Cardiac muscle cell (in vitro differentiated cells and primary cell): Measurements from ENCODE around the gene TMEM106B. TPM values are rescaled to one million over a fixed set of nuclear protein-coding genes. Genes with fewer than 3 reads are reported as not detected.

Experiments used
- DNase-seq, 2 donors: peaks; one replicate each; pipeline versions ENCODE4 v3.0.0 to v3.0.0-alpha.2; 2010 to 2017; ENCODE audit warnings: low read depth in 1 of 2, low spot score in 1 of 2
- H3K27ac ChIP-seq: fragments of 200-600 bp; sonication (generic); 2 replicates; pipeline ENCODE4 v1.5.1; 2016
- H3K27me3 ChIP-seq: fragments of 200-600 bp; sonication (generic); 2 replicates; pipeline ENCODE4 v1.6.0; 2016; ENCODE audit warnings: control low read depth
- H3K36me3 ChIP-seq: fragments of 200-600 bp; sonication (generic); 2 replicates; pipeline ENCODE4 v1.5.1; 2016; ENCODE audit warnings: control low read depth
- H3K4me1 ChIP-seq: fragments of 200-600 bp; sonication (generic); 2 replicates; pipeline ENCODE4 v1.8.1; 2017; ENCODE audit warnings: low read depth, mild to moderate bottlenecking, mixed run types
- H3K4me3 ChIP-seq: fragments of 200-600 bp; sonication (generic); 2 replicates; pipeline ENCODE4 v1.5.1; 2016; ENCODE audit warnings: mild to moderate bottlenecking
- H3K9me3 ChIP-seq: fragments of 200-600 bp; sonication (generic); 2 replicates; pipeline ENCODE4 v1.5.1; 2017; ENCODE audit warnings: low read depth, mild to moderate bottlenecking, control low read depth
- polyA plus RNA-seq: library from polyadenylated mRNA; unstranded; fragments of >200 nt; fragmentation: Nextera tagmentation; extraction: Ambion mirVana; gene quantifications from 2 replicates; pipeline ENCODE4 v1.2.1, GENCODE V29; 2016
- total RNA-seq: library from RNA; depleted of rRNA; stranded (reverse); fragments of >200 nt; gene quantifications from 2 replicates; pipeline ENCODE4 v1.2.3, GENCODE V29; 2016
- TF ChIP-seq, protein P1 (sequence below): IDR thresholded peaks from 2 replicates; pipeline ENCODE4 v1.5.1; 2012; ENCODE audit warnings: low read depth, mild to moderate bottlenecking, low read length

Gene TMEM106B
- total and polyA plus RNA-seq, 2 experiments from 2014 or later: 51.6 to 86.7 TPM

DNA sequence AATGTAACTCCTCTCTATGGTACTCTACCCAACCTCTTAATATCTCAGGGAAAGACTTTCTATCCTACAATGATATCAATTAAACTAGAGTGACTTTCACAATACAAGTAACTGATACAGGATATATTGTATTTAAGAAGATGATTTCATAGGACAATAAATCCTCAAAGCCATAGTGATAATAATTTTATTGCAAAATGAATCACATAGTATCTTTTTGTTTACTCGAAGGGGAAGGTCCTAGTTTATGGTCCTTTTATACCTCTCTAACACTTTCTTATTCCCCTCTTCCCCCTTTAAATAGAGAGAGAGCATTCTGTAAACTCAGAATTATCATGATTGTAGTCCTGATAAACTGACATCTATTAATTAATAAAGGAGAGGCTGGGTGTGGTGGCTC is 56.4 kb downstream of the TMEM106B start:
- H3K4me1 ChIP-seq: no peaks in the 10 kb centered on the region
- no peak overlapping the region for H3K4me3 ChIP-seq

DNA sequence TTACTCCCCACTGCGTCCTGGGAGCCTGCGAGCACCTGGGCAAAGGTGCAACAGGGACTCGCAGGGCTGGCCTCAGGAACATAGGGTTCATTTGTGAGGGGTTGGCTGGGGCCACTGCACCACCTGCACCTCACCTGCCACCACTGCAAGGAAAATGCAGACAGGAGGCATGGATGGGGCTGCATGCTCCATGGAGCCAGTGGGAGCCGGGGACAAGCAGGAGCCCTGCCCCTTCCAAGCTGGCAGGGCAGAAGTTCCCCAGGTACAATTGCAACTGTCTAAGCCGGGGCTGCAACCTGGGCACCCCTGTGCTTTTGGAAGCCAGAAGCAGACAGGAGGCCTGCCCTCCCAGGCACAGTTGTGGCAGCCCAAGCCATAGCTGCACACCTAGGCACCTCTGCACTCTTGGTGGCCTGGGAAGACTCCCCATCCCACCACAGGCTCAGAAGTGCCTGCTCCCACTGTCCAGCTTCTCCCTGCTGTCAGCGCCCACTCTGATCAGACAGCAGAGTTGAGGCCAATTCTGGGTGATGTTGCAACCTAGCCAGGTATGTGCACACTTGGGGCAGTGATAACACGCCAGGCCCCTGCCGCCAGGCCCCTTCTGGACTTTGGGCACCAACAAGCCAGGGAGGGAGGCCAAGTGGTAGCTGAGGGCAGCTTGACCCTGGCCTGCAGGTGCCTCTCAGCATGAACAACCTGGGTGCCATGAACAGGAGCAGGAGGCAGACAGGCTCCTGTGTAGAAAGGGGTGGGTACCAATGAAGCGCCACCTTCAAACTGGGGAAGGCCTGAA is 58.2 kb downstream of the TMEM106B start:
- no peaks in the 10 kb centered on the region for H3K36me3 ChIP-seq
- TF ChIP-seq, protein P1, sequence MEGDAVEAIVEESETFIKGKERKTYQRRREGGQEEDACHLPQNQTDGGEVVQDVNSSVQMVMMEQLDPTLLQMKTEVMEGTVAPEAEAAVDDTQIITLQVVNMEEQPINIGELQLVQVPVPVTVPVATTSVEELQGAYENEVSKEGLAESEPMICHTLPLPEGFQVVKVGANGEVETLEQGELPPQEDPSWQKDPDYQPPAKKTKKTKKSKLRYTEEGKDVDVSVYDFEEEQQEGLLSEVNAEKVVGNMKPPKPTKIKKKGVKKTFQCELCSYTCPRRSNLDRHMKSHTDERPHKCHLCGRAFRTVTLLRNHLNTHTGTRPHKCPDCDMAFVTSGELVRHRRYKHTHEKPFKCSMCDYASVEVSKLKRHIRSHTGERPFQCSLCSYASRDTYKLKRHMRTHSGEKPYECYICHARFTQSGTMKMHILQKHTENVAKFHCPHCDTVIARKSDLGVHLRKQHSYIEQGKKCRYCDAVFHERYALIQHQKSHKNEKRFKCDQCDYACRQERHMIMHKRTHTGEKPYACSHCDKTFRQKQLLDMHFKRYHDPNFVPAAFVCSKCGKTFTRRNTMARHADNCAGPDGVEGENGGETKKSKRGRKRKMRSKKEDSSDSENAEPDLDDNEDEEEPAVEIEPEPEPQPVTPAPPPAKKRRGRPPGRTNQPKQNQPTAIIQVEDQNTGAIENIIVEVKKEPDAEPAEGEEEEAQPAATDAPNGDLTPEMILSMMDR: no peak
- DNase-seq: no peak
- no peaks in the 10 kb centered on the region for H3K4me1 ChIP-seq
- no peaks in the 10 kb centered on the region for H3K27me3 ChIP-seq
- no peaks in the 10 kb centered on the region for H3K9me3 ChIP-seq
- H3K27ac ChIP-seq: no peak overlapping the region
- no peak overlapping the region for H3K4me3 ChIP-seq

More for the DNA sequence above, 56.4 kb downstream of the TMEM106B start:
- Histone ChIP-seq H3K36me3 (no peaks in the 10 kb centered on the region), H3K27ac (no peak overlapping the region), H3K27me3 (no peaks in the 10 kb centered on the region), H3K9me3 (no peaks in the 10 kb centered on the region)
- no peak for DNase-seq
- TF ChIP-seq, protein P1: no peak

DNA sequence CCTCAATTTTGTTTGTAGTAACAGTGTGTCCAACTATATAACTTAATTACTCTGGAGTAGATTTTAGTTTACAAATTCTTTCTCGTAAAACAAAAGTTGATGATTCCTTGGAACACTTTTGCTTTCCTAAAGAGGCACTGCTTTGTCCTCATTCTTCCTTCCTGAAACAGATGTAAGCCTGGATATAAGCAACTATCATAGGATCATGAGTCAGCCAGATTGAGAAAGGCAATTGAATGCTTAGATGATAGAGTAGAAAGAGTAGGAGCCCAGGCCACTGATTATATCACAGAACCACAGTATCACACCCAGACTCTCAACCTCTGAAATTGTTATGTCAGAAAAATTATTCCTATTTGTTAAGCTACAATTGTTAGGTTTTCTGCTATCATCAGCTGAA is 69.9 kb downstream of the TMEM106B start:
- TF ChIP-seq, protein P1: no peak

DNA sequence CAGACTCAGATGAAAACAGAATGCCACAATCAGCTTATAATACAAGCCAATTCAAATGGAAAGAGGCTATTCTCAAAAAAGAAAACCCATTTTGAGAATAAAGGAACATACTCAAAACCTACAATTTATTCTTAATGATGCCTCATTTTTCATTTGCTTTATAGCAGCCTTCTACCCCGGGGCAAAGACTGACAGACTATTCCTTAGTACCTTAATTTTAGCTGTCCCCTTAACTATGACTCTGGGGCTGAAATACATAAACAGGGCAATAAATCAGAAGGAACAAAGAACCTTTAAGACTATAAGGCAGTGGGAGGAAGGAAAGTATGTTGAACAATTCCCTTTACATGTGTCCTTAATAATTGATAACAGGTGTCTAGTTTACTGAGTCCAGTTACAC is 76.8 kb downstream of the TMEM106B start:
- no peaks in the 10 kb centered on the region for H3K36me3 ChIP-seq
- no peak overlapping the region for H3K4me3 ChIP-seq
- H3K27ac ChIP-seq: no peak overlapping the region
- DNase-seq: no peak
- H3K4me1 ChIP-seq: no peaks in the 10 kb centered on the region
- TF ChIP-seq, protein P1: no peak
- H3K9me3 ChIP-seq: no peaks in the 10 kb centered on the region
- H3K27me3 ChIP-seq: no peaks in the 10 kb centered on the region

More for the DNA sequence above, 69.9 kb downstream of the TMEM106B start:
- Histone ChIP-seq H3K4me3 (no peak overlapping the region), H3K36me3 (no peaks in the 10 kb centered on the region), H3K4me1 (no peaks in the 10 kb centered on the region), H3K27ac (no peak overlapping the region), H3K27me3 (no peaks in the 10 kb centered on the region), H3K9me3 (no peaks in the 10 kb centered on the region)
- DNase-seq: no peak

DNA sequence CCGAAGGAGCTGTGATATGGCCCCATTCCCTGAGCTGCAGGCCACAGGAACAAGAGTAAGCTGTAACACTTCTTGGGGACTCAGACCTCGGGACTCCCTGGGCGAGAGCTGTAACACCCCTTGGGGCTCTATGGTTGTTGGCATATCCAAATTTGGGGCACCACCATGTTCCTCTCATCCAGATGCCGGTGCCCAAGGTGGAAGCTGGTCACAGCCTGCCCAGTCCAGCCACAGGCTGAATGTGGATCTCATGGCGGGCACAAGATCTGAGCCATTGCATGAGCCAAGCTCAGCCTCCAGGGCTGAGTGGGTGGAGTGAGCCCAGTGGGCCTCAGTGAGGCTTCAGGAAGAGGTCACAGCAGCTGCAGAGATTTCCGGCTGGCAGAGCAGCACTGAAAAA is 78.9 kb downstream of the TMEM106B start:
- TF ChIP-seq, protein P1: no peak
- no peak overlapping the region for H3K4me3 ChIP-seq
- H3K27ac ChIP-seq: no peak overlapping the region
- no peak for DNase-seq
- H3K36me3 ChIP-seq: no peaks in the 10 kb centered on the region
- H3K4me1 ChIP-seq: no peaks in the 10 kb centered on the region
- H3K27me3 ChIP-seq: no peaks in the 10 kb centered on the region
- no peaks in the 10 kb centered on the region for H3K9me3 ChIP-seq
